ENCODE measurements around the gene C5orf34. TPM values are rescaled to one million over a fixed set of nuclear protein-coding genes. Genes with fewer than 3 reads are reported as not detected.

The C5orf34 gene
- total and polyA plus RNA-seq, 9 of the 15 experiments (the other 6 are each of a cell fraction or from before 2014, with no cell fraction given): 13.2 to 32.6 (median 20.7) TPM

DNA sequence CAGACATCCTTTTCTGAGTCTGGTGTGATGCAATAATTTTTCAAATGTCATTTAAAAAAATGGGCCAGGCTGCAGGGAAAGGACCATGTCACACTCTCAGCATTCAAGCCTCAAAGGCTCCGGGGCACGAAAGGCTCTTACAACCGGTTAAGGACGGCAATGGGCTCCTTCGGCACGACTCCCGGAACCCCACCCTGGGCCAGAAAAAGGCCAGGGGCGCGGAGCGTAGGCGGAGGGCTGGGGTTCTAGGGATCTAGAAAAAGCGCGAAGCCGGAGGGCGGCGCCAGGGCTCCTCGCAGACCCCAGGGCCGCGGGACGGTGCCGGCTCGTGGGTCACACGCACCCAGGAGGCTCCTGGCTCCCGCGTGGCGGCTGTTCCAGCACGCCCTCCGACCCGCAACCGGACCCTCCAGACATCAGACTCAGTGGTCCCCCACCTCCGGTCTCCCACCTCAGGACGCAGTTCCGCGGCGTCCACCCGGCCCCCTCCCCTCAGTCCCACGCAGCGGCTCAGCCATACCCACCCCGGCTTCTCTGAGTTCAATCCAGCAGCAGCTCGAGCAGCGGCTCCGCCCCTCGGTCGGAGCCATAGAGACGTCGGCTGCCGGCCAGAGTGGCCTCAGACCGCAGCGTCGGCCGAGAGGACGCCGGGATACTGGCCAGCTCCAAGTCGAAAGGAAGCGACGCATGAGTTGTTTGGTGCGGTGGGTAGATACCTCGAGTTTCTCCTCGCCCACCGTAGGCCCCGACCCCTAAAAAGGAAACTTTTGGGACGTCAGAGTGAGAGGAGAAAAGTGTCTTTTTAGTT lies 31.4 kb downstream of the C5orf34 start, which contains the start of gene TMEM267 (continued):
- TF ChIP-seq ZNF124 (CRISPR knock-in tag; IDR thresholded peaks at IDR 0.05): no peak
- TF ChIP-seq CBX2 (IDR thresholded peaks at IDR 0.05; ENCODE audit: insufficient read depth, low read length, poor library complexity, severe bottlenecking): no peak
- TF ChIP-seq SMC3 (conservative IDR thresholded peaks at IDR 0.05; ENCODE audit: insufficient read depth, low read depth, low read length): no peak
- TF ChIP-seq, protein P1, sequence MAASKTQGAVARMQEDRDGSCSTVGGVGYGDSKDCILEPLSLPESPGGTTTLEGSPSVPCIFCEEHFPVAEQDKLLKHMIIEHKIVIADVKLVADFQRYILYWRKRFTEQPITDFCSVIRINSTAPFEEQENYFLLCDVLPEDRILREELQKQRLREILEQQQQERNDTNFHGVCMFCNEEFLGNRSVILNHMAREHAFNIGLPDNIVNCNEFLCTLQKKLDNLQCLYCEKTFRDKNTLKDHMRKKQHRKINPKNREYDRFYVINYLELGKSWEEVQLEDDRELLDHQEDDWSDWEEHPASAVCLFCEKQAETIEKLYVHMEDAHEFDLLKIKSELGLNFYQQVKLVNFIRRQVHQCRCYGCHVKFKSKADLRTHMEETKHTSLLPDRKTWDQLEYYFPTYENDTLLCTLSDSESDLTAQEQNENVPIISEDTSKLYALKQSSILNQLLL (CRISPR knock-in tag; IDR thresholded peaks at IDR 0.05; ENCODE audit: borderline replicate concordance): no peak
- TF ChIP-seq, protein P2, sequence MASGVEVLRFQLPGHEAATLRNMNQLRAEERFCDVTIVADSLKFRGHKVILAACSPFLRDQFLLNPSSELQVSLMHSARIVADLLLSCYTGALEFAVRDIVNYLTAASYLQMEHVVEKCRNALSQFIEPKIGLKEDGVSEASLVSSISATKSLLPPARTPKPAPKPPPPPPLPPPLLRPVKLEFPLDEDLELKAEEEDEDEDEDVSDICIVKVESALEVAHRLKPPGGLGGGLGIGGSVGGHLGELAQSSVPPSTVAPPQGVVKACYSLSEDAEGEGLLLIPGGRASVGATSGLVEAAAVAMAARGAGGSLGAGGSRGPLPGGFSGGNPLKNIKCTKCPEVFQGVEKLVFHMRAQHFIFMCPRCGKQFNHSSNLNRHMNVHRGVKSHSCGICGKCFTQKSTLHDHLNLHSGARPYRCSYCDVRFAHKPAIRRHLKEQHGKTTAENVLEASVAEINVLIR (CRISPR knock-in tag; IDR thresholded peaks at IDR 0.05): peak; percentile 43; the same call in 1 of the 2 replicates
- TF ChIP-seq SIN3B (IDR thresholded peaks at IDR 0.05; ENCODE audit: low read depth): no peak
- TF ChIP-seq NFE2L1 (tag; IDR thresholded peaks at IDR 0.05; ENCODE audit: borderline replicate concordance, low read depth): no peak
- peak; percentile 88 for TF ChIP-seq ZBTB7A (IDR thresholded peaks at IDR 0.05; ENCODE audit: borderline replicate concordance, control insufficient read depth, low read depth, low read length)
- peak; percentile 76 to 85; a peak in 2 of 4 replicates for TF ChIP-seq UBTF (IDR thresholded peaks at IDR 0.05; ENCODE audit: borderline replicate concordance in 1 of 2, low read depth in 2 of 2, low read length in 2 of 2)
- TF ChIP-seq HLTF (IDR thresholded peaks at IDR 0.05): 0 out of 2 replicates have a peak, but pooled peaks have one; percentile 11
- TF ChIP-seq, protein P3, sequence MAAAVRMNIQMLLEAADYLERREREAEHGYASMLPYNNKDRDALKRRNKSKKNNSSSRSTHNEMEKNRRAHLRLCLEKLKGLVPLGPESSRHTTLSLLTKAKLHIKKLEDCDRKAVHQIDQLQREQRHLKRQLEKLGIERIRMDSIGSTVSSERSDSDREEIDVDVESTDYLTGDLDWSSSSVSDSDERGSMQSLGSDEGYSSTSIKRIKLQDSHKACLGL (CRISPR knock-in tag; IDR thresholded peaks at IDR 0.05; ENCODE audit: borderline replicate concordance, poor library complexity, severe bottlenecking): no peak
- TF ChIP-seq, protein P4, sequence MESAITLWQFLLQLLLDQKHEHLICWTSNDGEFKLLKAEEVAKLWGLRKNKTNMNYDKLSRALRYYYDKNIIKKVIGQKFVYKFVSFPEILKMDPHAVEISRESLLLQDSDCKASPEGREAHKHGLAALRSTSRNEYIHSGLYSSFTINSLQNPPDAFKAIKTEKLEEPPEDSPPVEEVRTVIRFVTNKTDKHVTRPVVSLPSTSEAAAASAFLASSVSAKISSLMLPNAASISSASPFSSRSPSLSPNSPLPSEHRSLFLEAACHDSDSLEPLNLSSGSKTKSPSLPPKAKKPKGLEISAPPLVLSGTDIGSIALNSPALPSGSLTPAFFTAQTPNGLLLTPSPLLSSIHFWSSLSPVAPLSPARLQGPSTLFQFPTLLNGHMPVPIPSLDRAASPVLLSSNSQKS (CRISPR knock-in tag; IDR thresholded peaks at IDR 0.05): no peak
- TF ChIP-seq GTF2A2 (tag; IDR thresholded peaks at IDR 0.05): peak; percentile 74
- TF ChIP-seq FOXK2 (conservative IDR thresholded peaks at IDR 0.05 in 1 of 2, IDR thresholded peaks at IDR 0.05 in 1 of 2; ENCODE audit: low read depth in 2 of 2): peak; percentile 33 to 50; a peak in 2 of 4 replicates
- TF ChIP-seq ATF3 (IDR thresholded peaks at IDR 0.05): peak; percentile 94
- TF ChIP-seq ATF3 (CRISPR knock-in tag; conservative IDR thresholded peaks at IDR 0.05): no peak
- 0 out of 2 replicates have a peak, but pooled peaks have one; percentile 12 for TF ChIP-seq ZC3H11A (IDR thresholded peaks at IDR 0.05; ENCODE audit: low read depth, low read length)
- TF ChIP-seq ZNF143 (CRISPR knock-in tag; IDR thresholded peaks at IDR 0.05): peak; percentile 79
- no peak for TF ChIP-seq JUNB (CRISPR knock-in tag; conservative IDR thresholded peaks at IDR 0.05)

Data from K562 (cell line).